GM12892 (cell line): ENCODE data around the gene EPHB1.
"Not testable (repeated sequence)": the region's sequence is repeated elsewhere in the genome, so short reads cannot be mapped to it uniquely, and the experiment has no call there.

Experiments
- DNase-seq: peaks from one replicate; pipeline ENCODE4 v3.0.0; 2011; ENCODE audit not compliant: insufficient read length
- FAIRE-seq: peaks from 2 replicates; lab custom pipeline; 2011; peaks lifted over from hg19 to GRCh38; lab: Jason Lieb, UNC
- POLR2A ChIP-seq: IDR thresholded peaks from 2 replicates; pipeline ENCODE4 v1.6.1; 2011; ENCODE audit warnings: low read depth, low read length, control low read depth
- POLR2AphosphoS5 ChIP-seq: IDR thresholded peaks from 2 replicates; pipeline ENCODE4 v1.6.1; 2011; ENCODE audit warnings: low read depth, low read length, control low read depth
- TAF1 ChIP-seq: IDR thresholded peaks from 2 replicates; pipeline ENCODE4 v1.6.1; 2011; ENCODE audit warnings: low read depth, mild to moderate bottlenecking, control low read depth, low read length, borderline replicate concordance

Gene EPHB1

DNA sequence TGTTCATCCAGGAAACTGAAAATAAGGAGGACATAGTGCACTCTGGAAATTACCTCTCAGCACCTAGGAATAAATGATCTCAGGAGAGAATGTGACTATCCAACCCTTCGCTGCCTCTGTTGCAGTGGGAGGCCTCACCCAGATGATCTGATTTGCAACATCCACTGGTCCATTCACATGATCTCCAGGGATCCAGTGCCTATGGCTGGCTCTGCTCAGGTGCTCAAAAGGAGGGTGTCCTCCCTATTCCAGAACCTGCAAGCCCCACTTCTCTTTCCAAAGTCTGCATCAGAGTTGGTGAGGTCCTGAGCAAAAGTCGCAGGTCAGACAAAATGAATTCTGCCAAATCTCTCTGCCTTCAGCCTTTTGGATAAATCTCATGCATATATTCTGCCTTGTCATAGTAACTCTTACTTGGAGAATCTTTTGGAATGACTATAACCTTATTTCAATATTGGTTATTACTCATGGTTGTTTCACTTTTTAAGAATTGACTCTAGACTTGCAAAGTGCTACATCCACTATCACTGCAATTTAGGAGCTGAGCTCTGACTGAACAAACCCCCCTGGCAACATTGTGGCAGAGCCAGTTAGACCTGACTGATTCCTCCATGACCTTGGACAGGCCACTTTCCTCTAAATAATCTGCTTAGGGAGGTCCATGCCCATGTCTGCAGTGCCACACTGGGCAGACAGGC lies 295.1 kb downstream of the EPHB1 start:
- no peak for TF ChIP-seq POLR2AphosphoS5
- no peak for TF ChIP-seq TAF1
- TF ChIP-seq POLR2A: no peak
- DNase-seq (no peak), FAIRE-seq (no peak)

DNA sequence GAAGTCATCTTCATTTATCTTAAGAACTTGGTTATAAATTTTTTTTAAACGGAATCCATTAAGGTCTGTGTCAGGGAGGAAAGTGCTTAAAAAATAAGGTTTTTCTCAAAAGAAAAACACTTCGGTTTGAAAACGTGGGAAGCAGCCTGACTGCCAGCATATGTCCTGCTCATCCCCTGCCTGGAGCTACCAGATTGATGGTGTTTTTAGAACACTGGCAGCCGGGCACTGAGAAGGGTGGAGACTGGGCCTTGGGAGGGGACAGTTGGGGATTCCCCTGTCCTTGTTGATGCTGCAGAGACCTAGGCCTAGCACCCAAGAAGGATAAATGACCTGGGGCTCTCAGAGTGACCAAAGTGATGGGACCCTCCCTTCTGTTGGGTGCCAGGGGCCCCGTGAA lies 296.9 kb downstream of the EPHB1 start:
- no peak for FAIRE-seq
- DNase-seq: no peak
- TF ChIP-seq POLR2A (no peak), POLR2AphosphoS5 (no peak), TAF1 (no peak)

DNA sequence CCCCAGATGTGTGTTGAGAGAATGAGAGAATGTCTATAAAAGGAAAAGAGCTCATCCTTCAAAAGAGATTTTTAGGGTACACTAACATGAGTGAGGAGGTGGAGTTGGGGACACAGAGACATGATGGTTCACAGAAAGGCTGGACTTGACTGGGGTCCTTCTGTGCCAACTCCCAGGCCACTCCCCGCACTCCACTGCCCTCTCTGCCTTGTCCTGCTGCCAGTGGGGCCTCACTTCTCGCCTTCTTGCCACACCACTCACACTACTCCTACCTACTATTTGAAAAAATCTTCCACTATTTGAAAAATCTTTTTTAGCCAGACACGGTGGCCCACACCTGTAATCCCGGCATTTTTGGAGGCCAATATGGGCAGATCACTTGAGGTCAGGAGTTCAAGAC lies 298.1 kb downstream of the EPHB1 start:
- no peak for DNase-seq
- TF ChIP-seq POLR2A (no peak), TAF1 (no peak)
- no peak for FAIRE-seq

DNA sequence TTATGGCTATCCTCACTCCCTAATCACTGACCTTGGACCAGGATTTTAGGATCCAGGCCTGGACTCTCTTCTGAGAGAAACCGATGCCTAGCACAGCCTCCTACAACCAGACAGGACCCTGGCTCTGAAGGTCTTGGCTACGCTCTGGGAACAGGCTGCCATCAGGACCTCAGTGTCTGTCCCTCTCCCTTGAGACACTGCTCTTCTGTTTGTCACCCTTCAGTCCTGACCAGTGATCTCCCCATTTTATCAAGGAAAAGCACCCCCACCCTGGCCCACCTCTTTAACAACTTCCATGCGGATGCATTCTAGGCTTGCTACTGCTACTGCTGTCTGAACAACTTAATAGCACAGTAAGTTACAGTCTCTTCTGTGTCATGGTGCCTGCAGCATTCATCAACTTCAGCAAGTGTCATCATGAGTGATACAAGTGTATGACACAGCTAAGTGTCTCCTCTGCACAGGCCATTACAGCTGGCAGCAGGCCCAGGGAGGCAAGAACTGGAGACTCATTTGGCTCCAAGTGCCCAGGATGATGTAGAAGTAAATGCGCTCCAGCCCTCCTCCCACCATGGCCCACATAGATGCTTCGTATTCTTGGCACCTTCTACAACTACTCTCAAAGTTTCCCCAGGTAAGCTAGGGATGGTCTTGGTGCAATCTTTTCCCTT lies 302.4 kb downstream of the EPHB1 start:
- no peak for FAIRE-seq

DNA sequence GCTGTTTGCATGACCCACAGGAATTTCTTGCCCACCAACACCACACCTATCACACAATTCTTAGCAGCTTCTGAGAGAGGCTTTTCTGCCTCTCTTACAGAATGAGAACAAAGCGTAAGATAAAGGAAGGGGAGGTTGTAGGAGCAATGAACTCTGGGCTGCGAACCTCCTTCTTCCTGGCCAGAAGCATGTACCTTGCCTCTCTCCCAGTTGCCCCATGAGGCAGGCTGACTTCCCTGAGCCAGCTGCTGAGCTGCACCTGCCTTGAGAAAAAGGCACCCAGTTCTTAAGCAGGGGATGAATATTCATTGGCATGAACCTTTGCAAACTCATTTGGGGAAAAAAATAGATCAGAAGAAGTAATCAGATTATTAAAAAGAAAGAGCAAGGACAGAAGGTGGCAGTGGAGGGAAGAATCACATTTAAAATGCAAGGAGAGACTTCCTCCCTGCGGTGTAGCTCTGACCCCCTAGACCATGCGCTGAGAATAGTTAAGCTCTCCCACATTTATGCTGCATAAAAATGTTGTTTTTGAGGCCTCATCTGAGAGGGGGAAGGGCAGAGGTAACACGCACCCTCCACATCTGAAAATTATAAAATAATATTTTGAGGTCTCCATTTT lies 304.8 kb downstream of the EPHB1 start:
- no peak for DNase-seq
- FAIRE-seq: no peak
- TF ChIP-seq POLR2A (no peak), POLR2AphosphoS5 (no peak), TAF1 (no peak)

More for the DNA sequence above, 302.4 kb downstream of the EPHB1 start:
- no peak for DNase-seq
- no peak for TF ChIP-seq POLR2A
- TF ChIP-seq POLR2AphosphoS5: no peak
- no peak for TF ChIP-seq TAF1

DNA sequence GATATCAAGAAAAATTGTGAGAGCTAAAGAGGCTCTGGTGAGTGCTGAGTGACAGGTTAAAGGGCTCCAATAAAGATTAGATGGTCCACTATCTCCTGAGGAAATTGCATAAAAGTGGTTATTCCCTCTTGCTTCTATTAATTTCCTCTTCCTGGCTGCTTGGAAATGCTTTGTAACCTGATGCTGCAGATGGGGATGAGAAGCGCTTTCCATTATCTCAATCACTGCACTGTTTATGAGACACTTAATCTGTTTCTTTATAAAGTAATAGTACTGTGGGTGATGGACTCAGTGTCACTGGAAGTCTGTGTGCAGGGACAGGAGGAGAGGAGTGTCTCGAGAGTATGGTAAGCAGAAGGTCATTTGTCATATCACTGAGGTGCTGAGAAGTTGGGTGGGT lies 305.3 kb downstream of the EPHB1 start:
- TF ChIP-seq POLR2AphosphoS5 (no peak), TAF1 (no peak), POLR2A (no peak)
- DNase-seq: no peak
- FAIRE-seq: no peak

DNA sequence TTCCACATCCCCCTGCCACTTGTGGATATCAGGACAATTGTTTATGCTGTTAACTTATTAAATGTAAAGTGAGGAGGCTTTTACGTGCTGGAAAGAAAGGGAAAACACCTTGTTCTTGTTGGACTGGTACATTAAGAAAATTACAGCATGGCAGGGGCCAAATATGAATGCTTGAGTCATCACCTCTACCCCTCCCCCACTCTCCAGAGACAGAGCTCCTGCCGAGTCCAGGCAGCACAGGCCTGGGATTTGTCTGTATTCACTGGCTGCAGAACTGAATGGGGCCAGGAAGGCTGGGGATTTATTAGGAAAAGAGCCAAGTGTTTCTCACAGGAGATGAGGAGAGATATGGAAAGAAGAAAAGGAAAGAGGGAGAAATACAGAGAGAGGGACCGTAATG lies 308.9 kb downstream of the EPHB1 start:
- no peak for DNase-seq
- no peak for FAIRE-seq
- no peak for TF ChIP-seq POLR2AphosphoS5
- TF ChIP-seq TAF1: no peak
- TF ChIP-seq POLR2A: no peak

DNA sequence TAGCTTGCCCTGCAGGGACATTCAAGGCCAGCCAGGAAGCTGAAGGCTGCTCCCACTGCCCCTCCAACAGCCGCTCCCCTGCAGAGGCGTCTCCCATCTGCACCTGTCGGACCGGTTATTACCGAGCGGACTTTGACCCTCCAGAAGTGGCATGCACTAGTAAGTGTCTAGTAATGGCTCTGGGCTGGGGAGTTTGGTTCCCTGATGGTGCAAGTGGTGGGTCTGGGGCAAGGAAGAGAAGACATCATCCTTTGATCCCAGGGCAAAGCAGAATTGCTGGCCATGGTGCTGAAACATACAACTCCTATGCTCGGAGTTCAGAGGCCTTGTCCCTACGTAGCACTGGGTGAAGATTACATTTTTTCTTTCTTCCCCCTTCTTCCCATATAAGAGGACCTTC lies 311.4 kb downstream of the EPHB1 start:
- FAIRE-seq (no peak), DNase-seq (no peak)
- TF ChIP-seq POLR2A (no peak), TAF1 (no peak), POLR2AphosphoS5 (no peak)

DNA sequence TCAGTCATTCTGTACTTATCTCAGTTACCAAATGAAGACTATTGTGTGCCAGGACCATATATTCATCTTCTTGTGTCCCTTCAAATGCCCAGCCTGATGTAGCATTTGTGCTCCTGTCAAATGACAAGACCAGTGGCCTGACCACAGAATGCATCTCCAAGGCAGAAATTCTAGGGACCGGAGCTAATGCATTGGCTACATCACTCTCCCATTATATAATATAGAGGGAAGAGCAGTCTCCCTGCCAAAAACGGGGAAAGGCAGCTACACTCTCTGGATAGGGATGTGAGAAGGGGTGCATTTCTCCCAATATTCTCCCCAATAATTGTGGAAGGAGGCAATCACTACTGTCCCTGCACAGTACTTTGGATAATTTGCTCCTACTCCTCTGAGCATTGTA lies 312.0 kb downstream of the EPHB1 start:
- DNase-seq (no peak), FAIRE-seq (no peak)
- TF ChIP-seq POLR2A (no peak), POLR2AphosphoS5 (no peak), TAF1 (no peak)

DNA sequence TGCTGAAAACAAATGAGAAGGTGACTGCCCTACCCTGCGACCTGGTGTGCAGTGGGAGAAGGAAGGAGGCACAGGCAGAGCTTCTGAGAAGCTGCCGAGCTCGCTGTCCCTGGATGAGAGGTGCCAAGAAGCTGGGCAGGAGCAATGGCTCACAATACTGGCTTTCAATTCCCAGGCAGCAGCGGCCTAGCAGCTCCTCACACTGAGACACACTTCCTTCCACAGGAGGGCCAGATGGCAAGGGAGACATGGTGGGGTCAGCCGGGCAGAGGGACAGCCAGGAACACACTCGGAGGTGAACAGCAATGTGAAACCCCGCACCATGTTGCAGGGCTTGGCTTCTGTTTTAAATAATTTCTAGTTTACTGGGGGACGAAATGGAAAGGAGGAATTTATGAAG lies 314.6 kb downstream of the EPHB1 start:
- no peak for DNase-seq
- no peak for TF ChIP-seq TAF1
- TF ChIP-seq POLR2AphosphoS5: no peak
- TF ChIP-seq POLR2A: no peak
- FAIRE-seq: no peak

DNA sequence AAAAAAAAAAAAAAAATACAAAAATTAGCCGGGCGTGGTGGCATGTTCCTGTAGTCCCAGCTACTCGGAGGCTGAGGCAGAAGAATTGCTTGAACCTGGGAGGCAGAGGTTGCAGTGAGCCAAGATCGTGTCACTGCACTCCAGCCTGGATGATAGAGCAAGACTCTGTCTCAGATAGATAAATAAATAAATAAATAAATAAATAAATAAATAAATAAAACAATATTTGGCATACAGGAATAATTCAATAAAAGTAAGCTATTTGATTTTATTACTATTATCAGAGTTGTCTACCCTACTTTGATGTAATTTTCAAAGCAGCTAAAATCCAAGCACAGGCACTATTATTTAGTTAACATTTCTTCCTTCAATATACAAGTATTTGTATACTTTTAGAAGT lies 319.5 kb downstream of the EPHB1 start:
- DNase-seq, FAIRE-seq: not testable (repeated sequence)

DNA sequence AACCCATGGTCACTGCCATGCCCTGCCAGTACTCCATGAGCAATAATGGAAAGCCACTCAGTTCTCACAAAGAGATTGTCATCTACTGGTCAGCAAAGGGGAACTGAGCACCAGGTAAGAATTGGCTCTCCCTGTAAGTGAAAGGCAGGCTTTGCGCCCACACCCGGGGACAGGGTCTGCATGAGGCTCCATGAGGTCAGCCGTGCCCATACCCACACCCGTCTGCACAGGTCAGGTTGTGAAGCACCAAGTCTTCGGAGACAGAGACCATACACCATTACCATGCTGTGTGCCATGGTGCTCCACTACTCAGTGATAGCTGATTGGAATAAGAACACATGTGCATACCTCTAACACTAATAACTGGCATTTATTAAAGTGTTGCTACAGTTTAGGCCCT lies 322.9 kb downstream of the EPHB1 start:
- DNase-seq (no peak), FAIRE-seq (no peak)
- no peak for TF ChIP-seq POLR2A
- no peak for TF ChIP-seq POLR2AphosphoS5
- no peak for TF ChIP-seq TAF1
